Measurements from ENCODE around the gene NRTN. TPM values are rescaled to one million over a fixed set of nuclear protein-coding genes. Genes with fewer than 3 reads are reported as not detected.

NRTN gene
- total and polyA plus RNA-seq, 2 of the 13 experiments (the other 11 are each of a cell fraction or from before 2014, with no cell fraction given) = 4.1 to 5.3 TPM

DNA sequence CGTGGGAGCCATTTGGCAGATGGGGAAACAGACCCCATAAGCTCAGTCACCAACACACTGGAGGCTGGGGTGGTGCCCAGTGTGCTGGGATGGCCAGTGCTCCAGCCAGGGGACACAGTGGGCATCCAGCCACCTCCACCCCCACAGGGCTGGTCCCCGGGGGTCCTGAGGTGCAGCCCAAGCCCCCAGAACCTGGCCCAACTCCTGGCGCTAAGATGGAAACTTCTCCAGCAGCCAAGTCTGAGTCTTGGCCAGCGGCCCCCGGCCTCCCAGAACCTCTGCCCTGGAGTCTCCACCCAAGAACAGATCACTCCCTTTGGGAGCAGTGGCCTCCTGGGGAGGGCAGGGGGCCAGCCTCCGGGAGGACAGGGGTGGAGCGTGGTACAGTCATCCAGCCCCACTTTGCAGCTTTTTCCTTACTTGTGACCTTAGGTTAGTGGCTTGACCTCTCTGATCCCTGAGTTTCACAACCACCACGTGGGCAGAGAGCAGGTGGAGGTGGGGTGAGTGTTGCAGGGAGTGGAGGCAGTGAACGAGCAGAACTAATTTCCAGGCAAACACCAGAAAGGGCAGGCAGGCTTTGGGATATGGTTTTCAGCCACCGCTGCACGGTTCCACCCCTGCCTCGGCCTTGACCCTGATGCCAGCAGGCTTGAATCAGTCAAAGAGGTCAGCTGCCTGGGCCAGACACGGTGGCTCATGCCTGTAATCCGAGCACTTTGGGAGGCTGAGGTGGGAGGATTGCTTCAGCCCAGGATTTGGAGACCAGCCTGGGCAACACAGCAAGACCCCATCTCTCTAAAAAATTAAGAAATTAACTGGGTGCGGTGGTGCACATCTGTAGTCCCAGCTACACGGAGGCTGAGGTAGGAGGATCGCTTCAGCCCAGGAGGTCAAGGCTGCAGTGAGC is 4.3 kb upstream of the NRTN start (continued):
- TF ChIP-seq ASH2L (IDR thresholded peaks at IDR 0.05; ENCODE audit: insufficient read length, low read depth, low read length) (no peak), YEATS4 (CRISPR knock-in tag; IDR thresholded peaks at IDR 0.05; ENCODE audit: borderline replicate concordance) (0 out of 2 replicates have a peak, but pooled peaks have one; percentile 47), EP300 (IDR thresholded peaks at IDR 0.05; ENCODE audit: low read depth in 2 of 2, low read length in 2 of 2) (peak in 1 of 2 experiments; percentile 47; a peak in 1 of 4 replicates), EP300 (CRISPR knock-in tag; IDR thresholded peaks at IDR 0.05; ENCODE audit: borderline replicate concordance) (no peak; the same call in 1 of the 2 replicates), ZNF674 (CRISPR knock-in tag; IDR thresholded peaks at IDR 0.05; ENCODE audit: low read depth) (no peak), ATM (IDR thresholded peaks at IDR 0.05; ENCODE audit: borderline replicate concordance) (no peak), MEIS2 (CRISPR knock-in tag; IDR thresholded peaks at IDR 0.05) (no peak), MAZ (IDR thresholded peaks at IDR 0.05; ENCODE audit: borderline replicate concordance, low read depth, low read length) (no peak), MAZ (CRISPR knock-in tag; IDR thresholded peaks at IDR 0.05; ENCODE audit: low read depth) (peak; percentile 17; the same call in 1 of the 2 replicates), ZMYM3 (CRISPR knock-in tag; IDR thresholded peaks at IDR 0.05) (peak; percentile 97), HDAC2 (CRISPR knock-in tag; IDR thresholded peaks at IDR 0.05) (peak; percentile 74; the same call in 1 of the 2 replicates), THAP11 (CRISPR knock-in tag; IDR thresholded peaks at IDR 0.05) (0 out of 2 replicates have a peak, but pooled peaks have one; percentile 38), NCOA1 (CRISPR knock-in tag; IDR thresholded peaks at IDR 0.05) (no peak), RXRB (CRISPR knock-in tag; IDR thresholded peaks at IDR 0.05; ENCODE audit: borderline replicate concordance) (peak; percentile 48), TEAD3 (CRISPR knock-in tag; optimal IDR thresholded peaks at IDR 0.05; ENCODE audit: borderline replicate concordance) (peak; percentile 16)
- TF ChIP-seq, protein P1, sequence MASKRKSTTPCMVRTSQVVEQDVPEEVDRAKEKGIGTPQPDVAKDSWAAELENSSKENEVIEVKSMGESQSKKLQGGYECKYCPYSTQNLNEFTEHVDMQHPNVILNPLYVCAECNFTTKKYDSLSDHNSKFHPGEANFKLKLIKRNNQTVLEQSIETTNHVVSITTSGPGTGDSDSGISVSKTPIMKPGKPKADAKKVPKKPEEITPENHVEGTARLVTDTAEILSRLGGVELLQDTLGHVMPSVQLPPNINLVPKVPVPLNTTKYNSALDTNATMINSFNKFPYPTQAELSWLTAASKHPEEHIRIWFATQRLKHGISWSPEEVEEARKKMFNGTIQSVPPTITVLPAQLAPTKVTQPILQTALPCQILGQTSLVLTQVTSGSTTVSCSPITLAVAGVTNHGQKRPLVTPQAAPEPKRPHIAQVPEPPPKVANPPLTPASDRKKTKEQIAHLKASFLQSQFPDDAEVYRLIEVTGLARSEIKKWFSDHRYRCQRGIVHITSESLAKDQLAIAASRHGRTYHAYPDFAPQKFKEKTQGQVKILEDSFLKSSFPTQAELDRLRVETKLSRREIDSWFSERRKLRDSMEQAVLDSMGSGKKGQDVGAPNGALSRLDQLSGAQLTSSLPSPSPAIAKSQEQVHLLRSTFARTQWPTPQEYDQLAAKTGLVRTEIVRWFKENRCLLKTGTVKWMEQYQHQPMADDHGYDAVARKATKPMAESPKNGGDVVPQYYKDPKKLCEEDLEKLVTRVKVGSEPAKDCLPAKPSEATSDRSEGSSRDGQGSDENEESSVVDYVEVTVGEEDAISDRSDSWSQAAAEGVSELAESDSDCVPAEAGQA (IDR thresholded peaks at IDR 0.05; ENCODE audit: low read depth) = no peak
- TF ChIP-seq, protein P1 (CRISPR knock-in tag; IDR thresholded peaks at IDR 0.05; ENCODE audit: borderline replicate concordance) = no peak
- TF ChIP-seq, protein P2, sequence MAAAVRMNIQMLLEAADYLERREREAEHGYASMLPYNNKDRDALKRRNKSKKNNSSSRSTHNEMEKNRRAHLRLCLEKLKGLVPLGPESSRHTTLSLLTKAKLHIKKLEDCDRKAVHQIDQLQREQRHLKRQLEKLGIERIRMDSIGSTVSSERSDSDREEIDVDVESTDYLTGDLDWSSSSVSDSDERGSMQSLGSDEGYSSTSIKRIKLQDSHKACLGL (CRISPR knock-in tag; IDR thresholded peaks at IDR 0.05) = no peak
- TF ChIP-seq, protein P3, sequence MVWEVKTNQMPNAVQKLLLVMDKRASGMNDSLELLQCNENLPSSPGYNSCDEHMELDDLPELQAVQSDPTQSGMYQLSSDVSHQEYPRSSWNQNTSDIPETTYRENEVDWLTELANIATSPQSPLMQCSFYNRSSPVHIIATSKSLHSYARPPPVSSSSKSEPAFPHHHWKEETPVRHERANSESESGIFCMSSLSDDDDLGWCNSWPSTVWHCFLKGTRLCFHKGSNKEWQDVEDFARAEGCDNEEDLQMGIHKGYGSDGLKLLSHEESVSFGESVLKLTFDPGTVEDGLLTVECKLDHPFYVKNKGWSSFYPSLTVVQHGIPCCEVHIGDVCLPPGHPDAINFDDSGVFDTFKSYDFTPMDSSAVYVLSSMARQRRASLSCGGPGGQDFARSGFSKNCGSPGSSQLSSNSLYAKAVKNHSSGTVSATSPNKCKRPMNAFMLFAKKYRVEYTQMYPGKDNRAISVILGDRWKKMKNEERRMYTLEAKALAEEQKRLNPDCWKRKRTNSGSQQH (CRISPR knock-in tag; IDR thresholded peaks at IDR 0.05; ENCODE audit: low read depth) = peak; percentile 49; the same call in 1 of the 2 replicates
- TF ChIP-seq, protein P4, sequence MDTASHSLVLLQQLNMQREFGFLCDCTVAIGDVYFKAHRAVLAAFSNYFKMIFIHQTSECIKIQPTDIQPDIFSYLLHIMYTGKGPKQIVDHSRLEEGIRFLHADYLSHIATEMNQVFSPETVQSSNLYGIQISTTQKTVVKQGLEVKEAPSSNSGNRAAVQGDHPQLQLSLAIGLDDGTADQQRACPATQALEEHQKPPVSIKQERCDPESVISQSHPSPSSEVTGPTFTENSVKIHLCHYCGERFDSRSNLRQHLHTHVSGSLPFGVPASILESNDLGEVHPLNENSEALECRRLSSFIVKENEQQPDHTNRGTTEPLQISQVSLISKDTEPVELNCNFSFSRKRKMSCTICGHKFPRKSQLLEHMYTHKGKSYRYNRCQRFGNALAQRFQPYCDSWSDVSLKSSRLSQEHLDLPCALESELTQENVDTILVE (CRISPR knock-in tag; IDR thresholded peaks at IDR 0.05) = no peak
